ENCODE data around the gene TMED8.

Gene TMED8

DNA sequence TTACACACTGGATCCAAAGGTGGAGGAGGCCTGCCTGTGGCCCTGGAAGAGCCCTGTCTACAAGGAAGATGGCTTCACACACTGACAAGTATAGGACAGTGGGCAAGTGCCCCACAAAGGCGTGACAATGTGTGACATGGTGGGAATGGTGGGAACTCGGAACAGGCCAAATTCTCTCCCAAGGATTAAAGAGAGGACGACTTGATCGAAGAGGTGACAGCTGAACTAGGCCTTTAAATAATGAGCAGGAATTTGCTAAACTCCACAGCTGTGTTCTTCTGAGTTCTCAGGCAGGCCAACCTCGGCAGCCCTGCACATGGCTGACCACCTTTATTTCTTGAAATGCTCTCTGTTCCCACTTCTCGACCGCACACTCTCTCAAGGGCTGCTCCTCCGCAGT is 80.0 kb downstream of the TMED8 start:
- Histone ChIP-seq H3K4me1 (peaks cover 0 to 7% (median 3%) of the 10 kb centered on the region in 4 donors), H3K27me3 (no peaks in the 10 kb centered on the region), H3K27ac (no peak overlapping the region), H3K9me3 (no peaks in the 10 kb centered on the region), H3K36me3 (peaks cover 28 to 91% (median 59%) of the 10 kb centered on the region in 3 donors), H3K4me3 (no peak overlapping the region)
- TF ChIP-seq, protein P1, sequence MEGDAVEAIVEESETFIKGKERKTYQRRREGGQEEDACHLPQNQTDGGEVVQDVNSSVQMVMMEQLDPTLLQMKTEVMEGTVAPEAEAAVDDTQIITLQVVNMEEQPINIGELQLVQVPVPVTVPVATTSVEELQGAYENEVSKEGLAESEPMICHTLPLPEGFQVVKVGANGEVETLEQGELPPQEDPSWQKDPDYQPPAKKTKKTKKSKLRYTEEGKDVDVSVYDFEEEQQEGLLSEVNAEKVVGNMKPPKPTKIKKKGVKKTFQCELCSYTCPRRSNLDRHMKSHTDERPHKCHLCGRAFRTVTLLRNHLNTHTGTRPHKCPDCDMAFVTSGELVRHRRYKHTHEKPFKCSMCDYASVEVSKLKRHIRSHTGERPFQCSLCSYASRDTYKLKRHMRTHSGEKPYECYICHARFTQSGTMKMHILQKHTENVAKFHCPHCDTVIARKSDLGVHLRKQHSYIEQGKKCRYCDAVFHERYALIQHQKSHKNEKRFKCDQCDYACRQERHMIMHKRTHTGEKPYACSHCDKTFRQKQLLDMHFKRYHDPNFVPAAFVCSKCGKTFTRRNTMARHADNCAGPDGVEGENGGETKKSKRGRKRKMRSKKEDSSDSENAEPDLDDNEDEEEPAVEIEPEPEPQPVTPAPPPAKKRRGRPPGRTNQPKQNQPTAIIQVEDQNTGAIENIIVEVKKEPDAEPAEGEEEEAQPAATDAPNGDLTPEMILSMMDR (IDR thresholded peaks at IDR 0.05): no peak
- intact Hi-C loops (cut with DNase I; ENCODE audit: low total_unique reads): no loop called here
- no peak for DNase-seq

DNA sequence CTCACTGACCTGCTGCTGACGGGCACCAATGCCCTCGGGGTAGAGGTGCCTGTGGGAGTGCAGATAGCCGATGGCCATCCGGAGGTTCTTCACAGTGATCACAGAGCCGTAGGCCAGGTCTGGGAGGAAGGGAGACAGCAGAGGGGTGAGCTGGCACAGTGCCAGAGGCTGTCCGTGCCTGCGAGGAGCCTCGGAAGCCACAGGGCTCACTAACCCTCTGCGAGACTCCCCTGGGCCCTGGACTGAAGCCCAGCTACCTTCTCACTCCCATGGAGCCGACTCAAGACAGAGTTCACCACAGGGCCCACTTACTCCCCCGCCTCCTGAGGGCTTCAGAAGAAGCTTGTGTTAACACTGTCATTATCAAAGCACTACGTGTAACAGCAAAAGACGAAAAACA is 80.7 kb downstream of the TMED8 start:
- TF ChIP-seq, protein P1 (IDR thresholded peaks at IDR 0.05): no peak
- Histone ChIP-seq H3K36me3 (peaks cover 28 to 91% (median 66%) of the 10 kb centered on the region in 3 donors), H3K4me1 (peaks cover 0 to 2% (median under 1%) of the 10 kb centered on the region in 4 donors), H3K27ac (no peak overlapping the region), H3K4me3 (no peak overlapping the region), H3K9me3 (no peaks in the 10 kb centered on the region), H3K27me3 (no peaks in the 10 kb centered on the region)
- no peak for DNase-seq
- intact Hi-C loops (cut with DNase I; ENCODE audit: low total_unique reads): no loop called here

DNA sequence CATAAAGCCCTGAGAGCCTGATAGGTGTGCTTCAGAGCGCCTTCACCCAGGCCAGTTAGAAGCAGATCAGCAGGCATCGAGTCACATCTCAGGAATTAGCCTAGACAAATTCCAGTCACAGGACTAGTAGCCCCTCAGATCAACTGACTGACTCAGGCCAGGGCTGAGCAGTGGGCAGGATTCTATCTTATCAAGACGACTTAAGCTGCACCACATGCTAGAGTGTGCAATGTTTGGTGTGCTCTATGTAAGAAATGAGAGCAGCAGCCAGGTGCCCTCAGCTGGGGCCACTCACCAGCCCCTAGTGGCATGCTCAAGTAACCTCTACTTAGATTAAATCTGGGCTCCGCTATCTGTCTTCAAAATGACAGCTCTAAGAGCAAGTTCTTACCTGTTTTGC is 86.2 kb downstream of the TMED8 start:
- no peaks in the 10 kb centered on the region for H3K9me3 ChIP-seq
- DNase-seq: no peak
- no peak overlapping the region for H3K4me3 ChIP-seq
- peaks cover 20 to 88% (median 80%) of the 10 kb centered on the region in 3 donors for H3K36me3 ChIP-seq
- no peaks in the 10 kb centered on the region for H3K4me1 ChIP-seq
- H3K27me3 ChIP-seq: no peaks in the 10 kb centered on the region
- TF ChIP-seq, protein P1 (IDR thresholded peaks at IDR 0.05): no peak
- intact Hi-C loops (cut with DNase I; ENCODE audit: low total_unique reads): no loop called here
- H3K27ac ChIP-seq: no peak overlapping the region

DNA sequence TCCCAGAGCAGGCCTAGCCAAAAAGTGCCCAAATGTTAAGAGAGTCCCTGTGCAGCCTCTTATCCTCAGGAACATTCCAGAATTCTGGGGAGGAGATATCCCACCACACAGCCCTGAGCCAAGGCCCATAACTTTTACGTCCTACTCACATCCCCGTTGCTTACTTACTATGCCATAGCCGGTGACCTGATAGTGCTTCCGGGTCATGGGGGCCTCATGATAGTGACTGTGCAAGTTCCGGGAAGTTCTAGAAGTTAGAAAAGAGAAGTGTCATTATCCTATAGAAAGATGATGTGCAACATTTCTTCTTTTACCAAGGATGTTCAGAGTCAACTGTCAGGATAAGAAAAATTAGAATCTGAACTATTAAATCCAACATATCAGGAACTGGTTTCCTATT is 90.3 kb downstream of the TMED8 start:
- peaks cover 52 to 97% (median 85%) of the 10 kb centered on the region in 3 donors for H3K36me3 ChIP-seq

More for the DNA sequence above, 90.3 kb downstream of the TMED8 start:
- H3K27me3 ChIP-seq: no peaks in the 10 kb centered on the region
- no peaks in the 10 kb centered on the region for H3K4me1 ChIP-seq
- TF ChIP-seq, protein P1 (IDR thresholded peaks at IDR 0.05): no peak
- no peaks in the 10 kb centered on the region for H3K9me3 ChIP-seq
- H3K27ac ChIP-seq: no peak overlapping the region
- DNase-seq: no peak
- intact Hi-C loops (cut with DNase I; ENCODE audit: low total_unique reads): no loop called here
- no peak overlapping the region for H3K4me3 ChIP-seq
